Kidney glomerular epithelial cell (primary cell): Measurements from ENCODE around the gene KLHL28.

Experiments used
- DNase-seq: peaks from one replicate; lab custom pipeline; 2025; lab: John Stamatoyannopoulos, UW

Gene KLHL28

GRCh38 chr14:44960646-44961045, 1.1 kb downstream of the KLHL28 start:
- DNase-seq = no peak

- no peak for DNase-seq
Measured at GRCh38 chr14:44960146-44960545, 1.6 kb downstream of the KLHL28 start.

- DNase-seq = no peak
Measured at GRCh38 chr14:44959538-44959937, 2.2 kb downstream of the KLHL28 start.

DNA sequence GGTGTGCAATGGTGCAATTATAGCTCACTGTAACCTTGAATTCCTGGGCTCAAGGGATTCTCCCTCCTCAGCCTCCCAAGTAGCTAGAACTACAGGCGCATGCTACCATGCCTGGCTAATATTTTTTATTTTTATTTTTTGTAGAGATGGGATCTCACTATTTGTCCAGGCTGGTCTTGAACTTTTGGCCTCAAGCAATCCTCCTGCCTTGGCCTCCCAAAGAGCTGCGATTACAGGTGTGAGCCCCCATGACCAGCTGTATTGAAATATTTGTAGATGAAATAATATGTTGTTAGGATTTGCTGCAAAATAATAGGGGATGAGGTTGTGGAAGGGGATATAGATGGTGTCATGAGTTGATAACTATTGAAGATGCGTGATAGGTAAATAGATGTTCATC, 4.9 kb downstream of the KLHL28 start:
- DNase-seq = no peak

DNA sequence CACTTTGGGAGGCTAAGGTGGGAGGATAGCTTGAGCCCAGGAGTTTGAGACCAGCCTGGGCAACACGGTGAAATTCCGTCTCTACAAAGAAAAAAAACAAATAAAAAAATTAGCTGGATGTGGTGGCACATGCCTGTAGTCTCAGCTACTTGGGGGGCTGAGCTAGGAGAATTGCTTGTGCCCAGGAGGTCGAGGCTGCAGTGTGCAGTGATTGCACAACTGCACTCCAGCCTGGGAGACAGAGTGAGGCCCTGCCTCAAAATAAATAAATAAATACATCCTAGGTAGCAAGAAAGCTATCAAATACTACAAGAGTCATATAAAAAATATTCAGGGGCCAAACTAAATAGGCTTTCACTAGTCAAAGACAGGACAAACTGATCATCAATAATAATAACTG, 6.2 kb downstream of the KLHL28 start:
- no peak for DNase-seq

DNA sequence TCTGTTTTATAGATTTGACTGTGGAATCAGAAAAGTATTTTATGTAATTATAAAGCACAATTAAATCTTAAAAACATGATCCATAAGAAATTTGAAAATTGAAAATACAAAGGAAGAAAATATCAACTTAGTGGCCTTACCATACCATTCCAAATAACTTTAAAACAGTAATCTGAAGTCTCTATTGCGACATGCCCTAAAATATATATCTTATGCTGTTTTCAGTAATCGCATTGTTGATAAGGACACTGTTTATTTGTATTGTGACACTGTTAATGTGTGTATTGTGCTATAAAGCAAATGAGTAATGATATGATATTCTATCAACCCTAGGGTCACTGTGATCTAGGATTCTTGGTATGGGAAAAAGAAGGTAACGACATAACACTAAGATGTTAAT, 7.0 kb downstream of the KLHL28 start:
- no peak for DNase-seq

GRCh38 chr14:44952391-44953110, 9.2 kb downstream of the KLHL28 start:
- no peak for DNase-seq

DNA sequence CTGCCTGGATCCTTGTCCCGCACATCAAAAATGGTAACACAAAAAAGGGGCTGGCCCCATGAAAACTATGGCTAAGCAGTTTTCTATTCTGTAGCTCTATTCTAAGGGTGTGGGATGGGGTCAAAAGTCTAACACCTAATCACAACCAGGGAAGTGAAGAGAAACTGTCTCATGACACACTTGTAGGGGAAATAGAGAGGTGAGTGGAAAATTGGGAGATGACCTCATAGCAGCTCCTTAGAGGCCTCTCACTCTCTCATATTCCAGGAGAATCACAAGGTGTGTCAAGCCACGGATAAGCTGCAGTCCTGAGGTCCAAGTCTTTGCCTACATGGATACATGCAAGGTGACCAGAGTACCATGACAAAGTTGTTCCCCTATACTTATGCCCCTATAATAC, 10.7 kb downstream of the KLHL28 start:
- DNase-seq = no peak

DNA sequence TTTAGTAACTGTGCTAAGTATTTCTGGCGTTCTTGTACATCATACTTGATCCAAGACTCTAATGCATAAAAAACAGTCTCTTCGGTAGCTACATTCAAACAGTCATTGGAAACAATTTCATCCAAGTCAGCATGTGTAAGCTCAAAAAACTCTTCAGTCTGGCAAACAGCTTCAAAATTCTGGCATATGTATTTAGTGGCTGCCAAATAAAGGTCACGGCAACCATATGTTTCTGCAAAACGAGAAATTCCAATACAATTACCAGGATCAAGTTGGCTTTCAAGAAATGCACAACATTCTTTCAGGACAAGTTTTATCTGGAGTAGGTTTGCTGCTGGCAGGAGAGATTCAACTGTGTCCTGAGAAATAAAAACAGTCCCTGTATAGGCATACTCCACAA, 16.5 kb downstream of the KLHL28 start:
- no peak for DNase-seq

DNA sequence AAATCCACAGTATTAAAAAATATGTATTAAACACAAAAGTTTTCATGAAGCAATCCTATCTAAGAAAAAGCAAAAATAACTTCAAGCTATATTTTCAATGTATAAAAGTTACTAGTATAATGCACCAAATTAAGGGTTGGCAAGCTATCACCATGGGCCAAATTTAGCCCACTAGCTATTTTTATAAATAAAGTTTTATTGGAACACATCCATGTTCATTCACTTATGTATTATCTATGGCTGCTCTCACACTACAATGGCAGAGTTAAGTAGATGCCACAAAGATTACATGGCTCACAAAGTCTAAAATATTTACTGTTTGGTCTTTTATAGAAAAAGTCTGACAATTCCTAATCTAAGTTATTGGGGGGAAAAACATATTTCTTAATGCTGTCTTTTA, 17.6 kb downstream of the KLHL28 start:
- no peak for DNase-seq

- no peak for DNase-seq
Measured at GRCh38 chr14:44942436-44942835, 19.3 kb downstream of the KLHL28 start.

GRCh38 chr14:44941591-44941990, 20.2 kb downstream of the KLHL28 start:
- DNase-seq = no peak

- no peak for DNase-seq
Measured at GRCh38 chr14:44940944-44941343, 20.8 kb downstream of the KLHL28 start.

DNA sequence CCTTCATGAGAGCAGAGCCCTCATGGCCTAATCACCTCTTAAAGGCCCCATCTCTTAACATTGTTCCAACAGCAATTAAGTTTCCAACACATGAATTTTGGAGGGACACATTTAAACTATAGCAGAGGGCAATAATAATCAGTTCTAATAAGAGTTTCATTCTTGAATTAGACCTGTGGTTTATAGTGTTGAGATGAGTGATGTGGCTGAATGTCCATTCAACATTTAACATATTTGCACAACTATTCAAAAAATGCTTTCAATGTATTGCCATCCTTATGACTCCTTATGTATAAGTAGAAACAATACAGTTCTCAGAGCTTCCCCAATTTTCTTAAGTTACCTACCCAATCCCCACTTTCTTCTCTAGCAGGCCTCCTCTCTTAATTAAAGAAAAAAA, 21.5 kb downstream of the KLHL28 start:
- DNase-seq = no peak

- DNase-seq = no peak
Measured at GRCh38 chr14:44937547-44937946, 24.2 kb downstream of the KLHL28 start.

DNA sequence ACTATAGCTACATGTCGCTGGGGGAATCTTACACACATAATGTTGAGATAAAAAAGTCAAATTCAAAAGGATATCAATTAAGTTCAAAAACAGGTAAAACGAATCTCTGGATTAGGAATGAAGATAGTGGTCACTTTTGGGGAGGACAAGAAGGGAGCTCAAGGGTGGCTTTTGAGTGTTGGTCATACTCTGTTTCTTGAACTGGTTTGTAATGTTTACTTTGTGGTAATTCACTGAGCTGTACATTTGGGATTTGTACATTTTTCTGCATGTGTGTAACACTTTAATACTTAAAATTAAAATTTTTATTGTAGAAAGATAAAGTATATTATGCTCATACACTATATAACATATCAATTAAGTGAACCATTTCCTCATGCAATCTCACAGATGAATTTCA, 26.6 kb downstream of the KLHL28 start:
- no peak for DNase-seq

DNA sequence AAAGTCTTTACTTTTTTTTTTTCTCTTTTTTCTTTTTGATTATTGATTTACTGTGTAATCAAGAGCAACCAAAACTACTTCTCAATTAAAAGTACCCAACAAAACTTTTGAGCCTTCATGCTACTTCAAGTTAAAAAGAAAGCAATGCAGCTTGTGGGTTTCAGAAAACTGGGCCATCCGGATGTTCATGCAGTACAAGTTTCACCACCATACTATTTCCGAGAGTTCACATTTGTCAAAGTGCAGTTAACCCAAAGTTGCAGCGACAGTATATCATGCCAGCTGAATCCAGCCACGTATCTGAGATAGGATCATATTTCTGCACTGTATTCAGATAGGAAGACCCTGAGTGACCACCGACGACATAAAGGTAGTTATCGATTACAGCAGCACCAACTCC, 33.0 kb downstream of the KLHL28 start:
- DNase-seq = no peak

GRCh38 chr14:44914849-44915248, 46.9 kb downstream of the KLHL28 start:
- DNase-seq = no peak

DNA sequence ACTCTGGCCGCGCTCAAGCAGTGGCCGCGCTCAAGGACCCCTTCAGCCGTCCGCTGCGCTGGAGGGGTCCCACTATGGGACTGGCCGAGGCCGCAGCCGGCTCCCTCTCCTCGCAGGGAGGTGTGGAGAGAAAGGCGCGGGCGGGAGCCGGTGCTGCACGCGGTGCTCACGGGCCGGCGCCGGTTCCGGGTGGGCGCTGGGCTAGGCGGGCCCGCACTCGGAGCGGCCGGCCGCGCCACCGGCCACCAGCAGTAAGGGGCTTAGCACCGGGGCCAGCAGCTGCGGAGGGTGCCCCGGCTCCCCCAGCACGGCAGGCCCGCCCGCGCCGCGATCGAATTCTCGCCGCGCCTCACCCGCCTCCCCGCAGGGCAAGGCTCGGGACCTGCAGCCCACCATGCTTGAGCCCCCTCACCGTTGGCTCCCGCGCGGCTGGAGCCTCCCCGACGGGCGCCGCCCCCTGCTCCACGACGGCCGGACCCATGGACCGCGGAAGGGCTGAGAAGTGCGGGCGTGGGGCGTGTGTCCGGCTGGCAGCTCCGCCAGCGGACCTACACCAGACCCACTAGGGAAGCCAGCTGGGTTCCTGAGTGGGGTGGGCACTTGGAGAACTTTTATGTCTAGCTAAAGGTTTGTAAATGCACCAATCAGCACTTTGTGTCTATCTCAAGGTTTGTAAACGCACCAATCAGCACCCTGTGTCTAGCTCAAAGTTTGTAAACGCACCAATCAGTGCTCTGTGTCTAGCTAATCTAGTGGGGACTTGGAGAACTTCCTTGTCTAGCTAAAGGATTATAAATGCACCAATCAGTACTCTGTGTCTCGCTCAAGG, 49.5 kb downstream of the KLHL28 start:
- DNase-seq = no peak

GRCh38 chr14:44910821-44911220, 50.9 kb downstream of the KLHL28 start:
- no peak for DNase-seq

DNA sequence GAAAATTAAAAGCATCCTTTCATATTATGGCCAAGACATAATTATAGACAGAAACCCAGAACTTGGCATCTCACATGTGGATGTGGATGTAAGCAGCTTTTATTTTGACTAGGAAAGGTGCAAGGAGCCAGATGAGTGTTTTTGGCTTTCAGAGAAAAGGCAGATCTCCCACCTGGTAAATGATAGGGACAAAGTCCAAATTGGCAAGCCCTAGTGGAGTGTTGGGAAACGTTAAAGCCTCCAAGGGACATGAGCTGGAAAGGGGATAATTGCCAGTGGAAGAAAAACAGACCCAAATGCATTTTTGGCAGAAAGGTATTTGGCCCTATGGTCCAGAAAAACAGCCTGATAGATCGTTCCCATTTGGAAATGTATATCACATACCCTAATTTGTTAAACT, 60.1 kb downstream of the KLHL28 start:
- no peak for DNase-seq

DNA sequence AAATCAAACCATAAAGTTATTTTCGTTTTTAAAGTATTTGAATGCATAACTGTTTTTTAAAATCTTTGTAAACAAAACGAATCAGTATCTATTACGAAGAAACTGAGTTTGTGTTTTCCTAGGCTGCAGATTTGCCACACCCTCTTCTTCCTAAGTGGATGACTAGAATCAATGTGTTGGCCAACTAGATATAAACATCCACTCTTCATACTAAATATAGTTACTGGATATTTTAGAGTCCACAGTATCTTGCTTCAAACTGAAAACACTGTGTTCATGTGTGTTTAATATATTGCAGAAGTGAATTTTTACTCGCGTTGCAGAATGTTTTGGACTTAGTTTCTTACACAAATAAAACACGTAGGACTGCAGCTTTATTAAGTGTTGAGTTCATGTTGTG, 63.2 kb downstream of the KLHL28 start:
- no peak for DNase-seq

DNA sequence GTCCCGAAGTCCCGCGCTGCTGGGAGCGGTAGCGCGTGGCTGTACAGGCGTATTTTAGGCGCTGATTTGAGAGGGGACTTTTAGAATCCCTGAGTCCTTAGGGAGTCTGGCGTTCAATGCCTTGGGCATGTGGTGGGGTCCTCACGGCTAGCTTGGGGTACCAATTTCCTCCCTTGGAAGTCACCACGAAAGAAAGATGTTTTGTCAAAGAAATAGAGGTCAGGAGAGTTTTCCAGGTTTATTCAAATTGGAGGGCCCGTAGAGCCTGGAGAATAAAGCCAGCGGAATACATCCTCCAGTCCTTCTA, 63.9 kb downstream of the KLHL28 start:
- no peak for DNase-seq
